NCI-H82 treated with DMSO at 0.1 percent for 48 hours (cell line): ENCODE results near the gene NDUFS2.

Experiments used
- DNase-seq: peaks from one replicate; lab custom pipeline; 2025; ENCODE audit not compliant: unreplicated experiment; lab: John Stamatoyannopoulos, UW

NDUFS2 gene

GRCh38 chr1:161193561-161194235, 8.5 kb upstream of the NDUFS2 start:
- DNase-seq: no peak

GRCh38 chr1:161195171-161195570, 7.0 kb upstream of the NDUFS2 start:
- DNase-seq: no peak

- no peak for DNase-seq
Observed at GRCh38 chr1:161196111-161196510, 6.1 kb upstream of the NDUFS2 start.

GRCh38 chr1:161196521-161197451, 5.4 kb upstream of the NDUFS2 start:
- peak; percentile 90 for DNase-seq

GRCh38 chr1:161197560-161198193, 4.5 kb upstream of the NDUFS2 start:
- no peak for DNase-seq

GRCh38 chr1:161198194-161198896, 3.8 kb upstream of the NDUFS2 start:
- peak; percentile 29 for DNase-seq

GRCh38 chr1:161198897-161199431, 3.2 kb upstream of the NDUFS2 start, which contains the start of gene ADAMTS4:
ADAMTS4 (minus strand) TSS chr1:161199054; CDS start chr1:161198627, 427 bp downstream.
- peak; percentile 23 for DNase-seq

GRCh38 chr1:161199506-161200139, 2.5 kb upstream of the NDUFS2 start:
- DNase-seq: no peak

- DNase-seq: no peak
Observed at GRCh38 chr1:161200421-161200991, 1.7 kb upstream of the NDUFS2 start.

GRCh38 chr1:161200992-161201835, 953 bp upstream of the NDUFS2 start:
- DNase-seq: no peak

GRCh38 chr1:161206411-161207140, 4.4 kb downstream of the NDUFS2 start:
- DNase-seq: no peak

- no peak for DNase-seq
Observed at GRCh38 chr1:161207173-161207572, 5.0 kb downstream of the NDUFS2 start.

- DNase-seq: peak; percentile 72
Observed at GRCh38 chr1:161209790-161210409, 7.7 kb downstream of the NDUFS2 start.

GRCh38 chr1:161214369-161214768, 12.2 kb downstream of the NDUFS2 start:
- DNase-seq: no peak

GRCh38 chr1:161215076-161215475, 12.9 kb downstream of the NDUFS2 start, which contains the start of gene FCER1G:
FCER1G (plus strand) TSS chr1:161215295; CDS start chr1:161215322, 27 bp downstream.
- no peak for DNase-seq

- no peak for DNase-seq
Observed at GRCh38 chr1:161216945-161217712, 15.0 kb downstream of the NDUFS2 start.

GRCh38 chr1:161217831-161218230, 15.7 kb downstream of the NDUFS2 start:
- no peak for DNase-seq
